GM18517 (cell line): Measurements from ENCODE around the gene CHST14.

ENCODE experiments used
- ATAC-seq: cut with Tn5 transposase; IDR thresholded peaks from one replicate; pipeline ENCODE4 v1.9.1; 2021; ENCODE audit warnings: mild to moderate bottlenecking, moderate library complexity; ENCODE audit not compliant: unreplicated experiment

CHST14 gene

GRCh38 chr15:40487816-40488682 is 17.3 kb downstream of the CHST14 start:
- no peak for ATAC-seq

- no peak for ATAC-seq
Measured at GRCh38 chr15:40489274-40490175, 18.7 kb downstream of the CHST14 start.

- no peak for ATAC-seq
Measured at GRCh38 chr15:40493089-40493840, 22.5 kb downstream of the CHST14 start.

GRCh38 chr15:40495516-40495915 is 24.7 kb downstream of the CHST14 start:
- ATAC-seq, result no peak

- ATAC-seq, result no peak
Measured at GRCh38 chr15:40498418-40498817, 27.6 kb downstream of the CHST14 start.

GRCh38 chr15:40498891-40499290 is 28.1 kb downstream of the CHST14 start:
- no peak for ATAC-seq

GRCh38 chr15:40499931-40500330 is 29.1 kb downstream of the CHST14 start:
- ATAC-seq, result no peak

- ATAC-seq, result no peak
Measured at GRCh38 chr15:40500568-40501330, 30.0 kb downstream of the CHST14 start.

- no peak for ATAC-seq
Measured at GRCh38 chr15:40501487-40501886, 30.7 kb downstream of the CHST14 start.

- ATAC-seq, result no peak
Measured at GRCh38 chr15:40506964-40507571, 36.3 kb downstream of the CHST14 start.

GRCh38 chr15:40508216-40508615 is 37.4 kb downstream of the CHST14 start:
- ATAC-seq, result no peak

- no peak for ATAC-seq
Measured at GRCh38 chr15:40510201-40510600, 39.4 kb downstream of the CHST14 start.

GRCh38 chr15:40511093-40511471 is 40.3 kb downstream of the CHST14 start:
- peak; percentile 47 for ATAC-seq

GRCh38 chr15:40511472-40512133 is 40.8 kb downstream of the CHST14 start:
- ATAC-seq, result peak; percentile 33

- ATAC-seq, result no peak
Measured at GRCh38 chr15:40512440-40512839, 41.7 kb downstream of the CHST14 start.

- ATAC-seq, result no peak
Measured at GRCh38 chr15:40513609-40514008, 42.8 kb downstream of the CHST14 start.

GRCh38 chr15:40516322-40516721 is 45.5 kb downstream of the CHST14 start:
- ATAC-seq, result no peak
